Smooth muscle cell (in vitro differentiated cells): Measurements from ENCODE around the gene RXFP2. TPM values are rescaled to one million over a fixed set of nuclear protein-coding genes. Genes with fewer than 3 reads are reported as not detected.

Experiments used
- DNase-seq: peaks from one replicate; lab custom pipeline; 2025; ENCODE audit not compliant: unreplicated experiment; lab: John Stamatoyannopoulos, UW
- H2AFZ ChIP-seq: fragments of 200-600 bp; sonication (generic); 2 replicates; pipeline ENCODE4 v1.6.0; 2016; ENCODE audit warnings: antibody characterized with exemption, low read depth, mild to moderate bottlenecking
- H3F3A ChIP-seq: fragments of 200-600 bp; sonication (generic); 2 replicates; pipeline ENCODE4 v1.6.0; 2017; ENCODE audit warnings: antibody characterized with exemption, low read depth
- H3K27ac ChIP-seq: fragments of 200-600 bp; sonication (generic); 2 replicates; pipeline ENCODE4 v1.5.1; 2016; ENCODE audit warnings: low read depth, mild to moderate bottlenecking
- H3K27me3 ChIP-seq: fragments of 200-600 bp; sonication (generic); 2 replicates; pipeline ENCODE4 v1.6.1; 2016; ENCODE audit warnings: low read depth, mild to moderate bottlenecking
- H3K36me3 ChIP-seq: fragments of 200-600 bp; sonication (generic); 2 replicates; pipeline ENCODE4 v1.5.1; 2016; ENCODE audit warnings: low read depth
- H3K4me1 ChIP-seq: fragments of 200-600 bp; sonication (generic); 2 replicates; pipeline ENCODE4 v1.5.1; 2016; ENCODE audit warnings: low read depth
- H3K4me2 ChIP-seq: fragments of 200-600 bp; sonication (generic); 2 replicates; pipeline ENCODE4 v1.6.0; 2016; ENCODE audit warnings: mild to moderate bottlenecking
- H3K4me3 ChIP-seq: fragments of 200-600 bp; sonication (generic); 2 replicates; pipeline ENCODE4 v1.5.1; 2016; ENCODE audit warnings: mild to moderate bottlenecking
- H3K79me2 ChIP-seq: fragments of 200-600 bp; sonication (generic); 2 replicates; pipeline ENCODE4 v1.6.0; 2016; ENCODE audit warnings: low read depth, mild to moderate bottlenecking
- H3K9ac ChIP-seq: fragments of 200-600 bp; sonication (generic); 2 replicates; pipeline ENCODE4 v1.6.0; 2016; ENCODE audit warnings: low read depth
- H3K9me3 ChIP-seq: fragments of 200-600 bp; sonication (generic); replicated peaks from 2 replicates; pipeline ENCODE4 v1.5.1; 2016; ENCODE audit warnings: low read depth
- H4K20me1 ChIP-seq: fragments of 200-600 bp; sonication (generic); 2 replicates; pipeline ENCODE4 v1.6.0; 2016; ENCODE audit warnings: low read depth
- WGBS: methylation state at CpG from one replicate; pipeline ENCODE4 v1.1.7; 2016; ENCODE audit warnings: low lambda C conversion rate; 5-methylcytosine and 5-hydroxymethylcytosine counted together
- polyA plus RNA-seq: library from polyadenylated mRNA; unstranded; fragments of >200 nt; fragmentation: Nextera tagmentation; extraction: Ambion mirVana; gene quantifications from 2 replicates; pipeline ENCODE4 v1.2.1, GENCODE V29; 2016
- total RNA-seq: library from RNA; depleted of rRNA; stranded (reverse); fragments of >200 nt; gene quantifications from 2 replicates; pipeline ENCODE4 v1.2.3, GENCODE V29; 2014
- TF ChIP-seq, protein P1 (sequence below): fragments of 200-600 bp; sonication (generic); IDR thresholded peaks from 2 replicates; pipeline ENCODE4 v1.5.1; 2017; ENCODE audit warnings: borderline replicate concordance, mild to moderate bottlenecking, antibody characterized with exemption; ENCODE audit not compliant: insufficient read depth, poor library complexity, severe bottlenecking

Gene RXFP2
- total and polyA plus RNA-seq, 2 experiments from 2014 or later: not detected

GRCh38 chr13:31790992-31791391, 51.7 kb downstream of the RXFP2 start:
- Histone ChIP-seq H3K79me2 (no peaks in the 10 kb centered on the region), H3K4me3 (no peak overlapping the region), H3K9me3 (no peaks in the 10 kb centered on the region), H3K36me3 (no peaks in the 10 kb centered on the region), H4K20me1 (no peaks in the 10 kb centered on the region), H3K27me3 (no peaks in the 10 kb centered on the region), H2AFZ (peak overlapping the region; percentile 19), H3K9ac (no peak overlapping the region), H3K4me2 (peak overlapping the region; percentile 47), H3K4me1 (no peaks in the 10 kb centered on the region), H3F3A (peaks cover 6% of the 10 kb centered on the region), H3K27ac (peak overlapping the region; percentile 55)
- 78% methylated on average over 2 of the region's 2 CpGs for WGBS
- DNase-seq: no peak
- TF ChIP-seq, protein P1, sequence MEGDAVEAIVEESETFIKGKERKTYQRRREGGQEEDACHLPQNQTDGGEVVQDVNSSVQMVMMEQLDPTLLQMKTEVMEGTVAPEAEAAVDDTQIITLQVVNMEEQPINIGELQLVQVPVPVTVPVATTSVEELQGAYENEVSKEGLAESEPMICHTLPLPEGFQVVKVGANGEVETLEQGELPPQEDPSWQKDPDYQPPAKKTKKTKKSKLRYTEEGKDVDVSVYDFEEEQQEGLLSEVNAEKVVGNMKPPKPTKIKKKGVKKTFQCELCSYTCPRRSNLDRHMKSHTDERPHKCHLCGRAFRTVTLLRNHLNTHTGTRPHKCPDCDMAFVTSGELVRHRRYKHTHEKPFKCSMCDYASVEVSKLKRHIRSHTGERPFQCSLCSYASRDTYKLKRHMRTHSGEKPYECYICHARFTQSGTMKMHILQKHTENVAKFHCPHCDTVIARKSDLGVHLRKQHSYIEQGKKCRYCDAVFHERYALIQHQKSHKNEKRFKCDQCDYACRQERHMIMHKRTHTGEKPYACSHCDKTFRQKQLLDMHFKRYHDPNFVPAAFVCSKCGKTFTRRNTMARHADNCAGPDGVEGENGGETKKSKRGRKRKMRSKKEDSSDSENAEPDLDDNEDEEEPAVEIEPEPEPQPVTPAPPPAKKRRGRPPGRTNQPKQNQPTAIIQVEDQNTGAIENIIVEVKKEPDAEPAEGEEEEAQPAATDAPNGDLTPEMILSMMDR: no peak

DNA sequence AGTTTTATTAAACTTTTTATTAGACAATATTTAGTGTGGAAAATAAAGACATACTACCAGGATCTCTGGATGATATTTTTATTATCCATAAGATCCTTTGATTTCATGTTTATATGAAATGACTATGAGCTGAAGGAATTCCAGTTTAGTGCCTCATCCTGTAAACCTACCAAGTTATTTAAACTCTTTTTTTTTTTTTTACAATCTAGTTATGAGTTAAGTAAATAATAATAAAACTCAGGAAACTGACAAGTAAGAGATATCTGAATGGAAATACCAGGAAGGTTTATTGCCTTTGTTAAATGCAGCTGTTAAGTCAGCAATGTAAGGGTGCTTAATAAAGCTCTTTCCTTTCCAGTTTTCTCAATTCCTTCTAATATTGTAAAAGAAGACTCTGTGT, 53.9 kb downstream of the RXFP2 start:
- no peaks in the 10 kb centered on the region for H3K36me3 ChIP-seq
- no peak overlapping the region for H3K9ac ChIP-seq
- H3K27me3 ChIP-seq: no peaks in the 10 kb centered on the region
- no peak overlapping the region for H2AFZ ChIP-seq
- no peak overlapping the region for H3K27ac ChIP-seq
- peaks cover 6% of the 10 kb centered on the region for H3F3A ChIP-seq
- H4K20me1 ChIP-seq: no peaks in the 10 kb centered on the region
- no peaks in the 10 kb centered on the region for H3K79me2 ChIP-seq
- TF ChIP-seq, protein P1: no peak
- no peak for DNase-seq
- H3K4me1 ChIP-seq: no peaks in the 10 kb centered on the region
- H3K9me3 ChIP-seq: no peaks in the 10 kb centered on the region
- no peak overlapping the region for H3K4me2 ChIP-seq
- no peak overlapping the region for H3K4me3 ChIP-seq

DNA sequence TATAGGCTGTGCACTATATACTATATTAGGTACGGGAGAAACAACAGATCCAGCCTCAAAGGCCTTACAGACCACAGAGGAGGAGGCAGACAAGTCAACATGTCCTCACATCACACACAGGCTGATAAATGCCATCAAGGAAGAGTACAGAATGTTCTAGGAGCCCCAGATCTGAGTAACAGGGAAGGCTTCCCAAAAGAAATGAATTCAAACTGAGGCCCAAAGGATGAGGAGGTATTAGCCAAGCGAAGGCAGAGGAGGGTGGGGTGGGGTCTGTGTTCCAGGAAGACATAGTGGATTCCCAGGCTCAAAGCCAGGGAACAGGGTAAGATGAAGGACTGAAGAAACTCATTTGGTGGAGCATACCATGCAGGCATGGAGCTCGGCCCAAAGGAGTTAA, 55.1 kb downstream of the RXFP2 start:
- no peak overlapping the region for H3K9ac ChIP-seq
- no peaks in the 10 kb centered on the region for H3K79me2 ChIP-seq
- peaks cover 6% of the 10 kb centered on the region for H3F3A ChIP-seq
- no peak overlapping the region for H2AFZ ChIP-seq
- WGBS: 93% methylated on average over 3 of the region's 3 CpGs
- no peaks in the 10 kb centered on the region for H4K20me1 ChIP-seq
- no peaks in the 10 kb centered on the region for H3K36me3 ChIP-seq
- H3K9me3 ChIP-seq: no peaks in the 10 kb centered on the region
- no peaks in the 10 kb centered on the region for H3K27me3 ChIP-seq
- no peak overlapping the region for H3K4me2 ChIP-seq
- H3K4me3 ChIP-seq: no peak overlapping the region
- DNase-seq: no peak
- no peaks in the 10 kb centered on the region for H3K4me1 ChIP-seq
- TF ChIP-seq, protein P1: no peak
- H3K27ac ChIP-seq: no peak overlapping the region

GRCh38 chr13:31797154-31797775, 57.9 kb downstream of the RXFP2 start:
- H3K27me3 ChIP-seq: no peaks in the 10 kb centered on the region
- H3K4me1 ChIP-seq: no peaks in the 10 kb centered on the region
- no peaks in the 10 kb centered on the region for H3F3A ChIP-seq
- H3K9ac ChIP-seq: no peak overlapping the region
- H3K9me3 ChIP-seq: no peaks in the 10 kb centered on the region
- H3K36me3 ChIP-seq: no peaks in the 10 kb centered on the region
- H2AFZ ChIP-seq: no peak overlapping the region
- no peak overlapping the region for H3K4me2 ChIP-seq
- TF ChIP-seq, protein P1: peak; percentile 52
- no peak for DNase-seq
- 44% methylated on average over 7 of the region's 7 CpGs for WGBS
- no peaks in the 10 kb centered on the region for H4K20me1 ChIP-seq
- no peak overlapping the region for H3K4me3 ChIP-seq
- no peaks in the 10 kb centered on the region for H3K79me2 ChIP-seq
- no peak overlapping the region for H3K27ac ChIP-seq
